Measurements from ENCODE around the gene WFDC12.

Gene WFDC12

DNA sequence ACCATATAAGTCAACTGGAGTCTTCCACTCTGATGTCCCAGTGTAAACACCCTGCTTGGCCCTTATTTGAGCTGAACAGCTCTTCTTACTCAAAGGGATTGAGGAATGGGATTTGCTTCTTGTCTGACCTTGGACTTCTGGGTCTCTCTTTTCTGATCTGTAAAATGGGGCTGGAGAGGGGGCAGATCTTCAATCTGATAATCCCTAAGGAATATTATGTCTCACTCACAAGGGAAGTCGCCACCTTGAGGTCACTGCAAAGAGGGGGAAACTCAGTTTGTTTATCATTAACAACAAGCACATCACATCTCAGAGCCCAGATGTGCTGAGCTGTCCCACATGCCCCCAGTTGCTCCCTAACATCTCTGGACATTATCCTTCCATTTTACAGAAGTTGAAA is 38.4 kb downstream of the WFDC12 start:
- ChIA-PET CTCF (no interaction called here), POLR2A (no interaction called here)
- DNase-seq (ENCODE audit: extremely low spot score) = no peak
- TF ChIP-seq SP1 (IDR thresholded peaks at IDR 0.05) = no peak
- TF ChIP-seq TARDBP (IDR thresholded peaks at IDR 0.05) = no peak
- no peak for TF ChIP-seq HDGF (IDR thresholded peaks at IDR 0.05; ENCODE audit: borderline replicate concordance)
- no peak for TF ChIP-seq L3MBTL2 (conservative IDR thresholded peaks at IDR 0.05)
- TF ChIP-seq CTBP1 (IDR thresholded peaks at IDR 0.05; ENCODE audit: borderline replicate concordance) = no peak

DNA sequence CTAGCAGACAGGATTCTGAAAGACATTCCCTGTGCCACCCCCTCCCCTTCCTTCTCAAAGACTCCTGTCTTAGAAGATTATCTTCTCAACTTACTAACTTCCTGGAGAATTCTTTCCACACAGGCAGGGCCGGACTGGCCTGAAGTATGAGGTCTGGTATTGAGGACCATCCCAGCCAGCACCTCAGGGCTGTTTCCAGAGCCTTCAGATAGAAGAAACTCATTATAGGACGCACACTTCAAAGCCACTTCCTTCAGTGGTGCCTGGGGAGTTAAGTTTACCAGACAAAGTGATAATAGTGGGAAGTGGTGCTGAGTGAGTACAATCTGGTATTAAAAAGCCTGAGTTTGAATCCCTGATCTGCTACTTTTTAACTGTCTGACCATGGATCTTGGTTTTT is 39.0 kb downstream of the WFDC12 start:
- POLR2A ChIA-PET = no interaction called here
- no peak for DNase-seq (ENCODE audit: extremely low spot score)
- CTCF ChIA-PET = no interaction called here
- no peak for TF ChIP-seq ELF4 (IDR thresholded peaks at IDR 0.05)
- no peak for TF ChIP-seq FOXK2 (IDR thresholded peaks at IDR 0.05)
- TF ChIP-seq L3MBTL2 (conservative IDR thresholded peaks at IDR 0.05) = no peak
- no peak for TF ChIP-seq LEF1 (IDR thresholded peaks at IDR 0.05; ENCODE audit: borderline replicate concordance)
- TF ChIP-seq BHLHE40 (IDR thresholded peaks at IDR 0.05; ENCODE audit: borderline replicate concordance) = no peak
- TF ChIP-seq FOXM1 (IDR thresholded peaks at IDR 0.05; ENCODE audit: borderline replicate concordance) = no peak
- no peak for TF ChIP-seq ARNT (IDR thresholded peaks at IDR 0.05)
- no peak for TF ChIP-seq HDGF (IDR thresholded peaks at IDR 0.05; ENCODE audit: borderline replicate concordance)
- TF ChIP-seq CTBP1 (IDR thresholded peaks at IDR 0.05; ENCODE audit: borderline replicate concordance) = no peak
- no peak for TF ChIP-seq PKNOX1 (IDR thresholded peaks at IDR 0.05)
- TF ChIP-seq FOXA1 (IDR thresholded peaks at IDR 0.05) = no peak
- no peak for TF ChIP-seq NFRKB (IDR thresholded peaks at IDR 0.05)
- no peak for TF ChIP-seq SUZ12 (IDR thresholded peaks at IDR 0.05)
- TF ChIP-seq TARDBP (IDR thresholded peaks at IDR 0.05) = no peak
- no peak for TF ChIP-seq ZNF384 (IDR thresholded peaks at IDR 0.05)
- TF ChIP-seq SP1 (IDR thresholded peaks at IDR 0.05) = no peak

- ChIA-PET CTCF (interaction anchor here (0.5 to 1.1 kb wide), 3 partner anchors 13 to 529 kb away, joined by 3 read pairs; no protein-coding TSS in a partner anchor), POLR2A (no interaction called here)
- TF ChIP-seq SP1 (IDR thresholded peaks at IDR 0.05) (no peak), HDGF (IDR thresholded peaks at IDR 0.05; ENCODE audit: borderline replicate concordance) (no peak), ZNF384 (IDR thresholded peaks at IDR 0.05) (no peak), BHLHE40 (IDR thresholded peaks at IDR 0.05; ENCODE audit: borderline replicate concordance) (no peak), FOXK2 (IDR thresholded peaks at IDR 0.05) (no peak), NFRKB (IDR thresholded peaks at IDR 0.05) (no peak), ARNT (IDR thresholded peaks at IDR 0.05) (no peak), SUZ12 (IDR thresholded peaks at IDR 0.05) (no peak), LEF1 (IDR thresholded peaks at IDR 0.05; ENCODE audit: borderline replicate concordance) (no peak), CTBP1 (IDR thresholded peaks at IDR 0.05; ENCODE audit: borderline replicate concordance) (no peak), FOXA1 (IDR thresholded peaks at IDR 0.05) (no peak), ELF4 (IDR thresholded peaks at IDR 0.05) (no peak), TARDBP (IDR thresholded peaks at IDR 0.05) (no peak), FOXM1 (IDR thresholded peaks at IDR 0.05; ENCODE audit: borderline replicate concordance) (no peak), PKNOX1 (IDR thresholded peaks at IDR 0.05) (no peak), L3MBTL2 (conservative IDR thresholded peaks at IDR 0.05) (no peak)
- DNase-seq (ENCODE audit: extremely low spot score) = no peak
Observed at GRCh38 chr20:45083127-45083526, 41.1 kb downstream of the WFDC12 start.

DNA sequence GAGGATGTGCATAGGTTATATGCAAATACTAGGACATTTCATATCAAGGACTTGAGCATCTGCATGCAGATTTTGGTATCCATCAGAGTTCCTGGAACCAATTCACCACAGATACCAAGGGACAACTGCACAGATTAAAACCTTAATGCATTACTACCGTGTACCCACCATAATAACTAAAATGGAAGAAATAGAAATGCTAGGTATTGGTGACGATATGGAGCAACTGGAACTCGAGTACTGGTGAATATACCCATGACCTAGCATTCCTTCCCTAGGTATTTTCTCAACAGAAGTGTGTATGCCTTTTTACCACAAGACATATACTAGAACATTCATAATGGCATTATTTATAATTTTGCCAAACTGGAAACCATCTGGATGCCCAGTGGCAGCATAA is 41.8 kb downstream of the WFDC12 start:
- DNase-seq (ENCODE audit: extremely low spot score) = no peak
- no peak for TF ChIP-seq FOXM1 (IDR thresholded peaks at IDR 0.05; ENCODE audit: borderline replicate concordance)
- TF ChIP-seq LEF1 (IDR thresholded peaks at IDR 0.05; ENCODE audit: borderline replicate concordance) = no peak
- TF ChIP-seq ZNF384 (IDR thresholded peaks at IDR 0.05) = no peak
- no peak for TF ChIP-seq ELF4 (IDR thresholded peaks at IDR 0.05)
- no peak for TF ChIP-seq PKNOX1 (IDR thresholded peaks at IDR 0.05)
- no peak for TF ChIP-seq FOXA1 (IDR thresholded peaks at IDR 0.05)
- ChIA-PET POLR2A (no interaction called here), CTCF (interaction anchor here (1.0 to 1.1 kb wide), 2 partner anchors 14 to 39 kb away, joined by 3 read pairs; no protein-coding TSS in a partner anchor)

DNA sequence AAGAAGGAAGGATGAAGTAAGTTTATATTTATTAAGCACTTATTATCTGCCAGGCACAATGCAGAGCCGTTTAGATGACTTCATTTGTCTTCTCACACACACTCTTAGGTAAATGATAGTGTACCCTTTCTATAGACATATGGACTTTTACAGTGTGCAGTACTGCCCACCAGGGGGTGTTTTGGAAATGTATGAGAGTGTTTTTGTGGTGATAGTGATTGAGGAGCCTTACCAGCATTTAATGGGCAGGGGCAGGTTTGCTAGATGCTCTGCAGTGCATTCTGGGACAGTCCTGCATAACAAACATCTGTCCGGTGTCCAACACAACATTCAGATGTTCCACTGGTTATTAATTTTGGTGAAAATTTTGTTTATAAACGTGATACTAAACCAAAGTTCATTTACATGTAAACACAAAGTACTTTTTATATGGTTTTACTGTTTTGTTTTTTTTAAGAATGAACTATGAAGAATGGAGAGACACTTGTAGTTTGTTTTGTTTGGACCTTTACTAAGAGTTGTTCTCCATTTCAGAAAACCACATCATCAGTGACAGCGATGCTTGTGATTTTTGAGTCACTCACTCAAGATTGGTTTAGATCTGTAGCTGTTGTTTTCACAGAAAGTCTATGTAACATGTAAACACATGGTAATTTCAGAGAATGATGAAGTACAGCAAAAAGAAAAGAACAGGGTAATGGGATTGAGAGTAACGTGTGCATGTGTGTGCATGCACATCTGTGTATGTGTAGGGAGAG is 43.2 kb downstream of the WFDC12 start:
- ChIA-PET CTCF (interaction anchor here (0.8 kb wide), 1 partner anchor 210 kb away, joined by 4 read pairs; no protein-coding TSS in a partner anchor), POLR2A (no interaction called here)
- TF ChIP-seq HDGF (IDR thresholded peaks at IDR 0.05; ENCODE audit: borderline replicate concordance) (no peak), ZNF384 (IDR thresholded peaks at IDR 0.05) (no peak), ELF4 (IDR thresholded peaks at IDR 0.05) (no peak), FOXM1 (IDR thresholded peaks at IDR 0.05; ENCODE audit: borderline replicate concordance) (no peak)
- DNase-seq (ENCODE audit: extremely low spot score) = peak; percentile 27

- no peak for TF ChIP-seq CTBP1 (IDR thresholded peaks at IDR 0.05; ENCODE audit: borderline replicate concordance)
- TF ChIP-seq FOXA1 (IDR thresholded peaks at IDR 0.05) = no peak
- no peak for TF ChIP-seq ARNT (IDR thresholded peaks at IDR 0.05)
- TF ChIP-seq SP1 (IDR thresholded peaks at IDR 0.05) = no peak
- no peak for TF ChIP-seq ZNF384 (IDR thresholded peaks at IDR 0.05)
- TF ChIP-seq PKNOX1 (IDR thresholded peaks at IDR 0.05) = no peak
- TF ChIP-seq FOXM1 (IDR thresholded peaks at IDR 0.05; ENCODE audit: borderline replicate concordance) = no peak
- TF ChIP-seq BHLHE40 (IDR thresholded peaks at IDR 0.05; ENCODE audit: borderline replicate concordance) = no peak
- no peak for TF ChIP-seq FOXK2 (IDR thresholded peaks at IDR 0.05)
- no peak for TF ChIP-seq SUZ12 (IDR thresholded peaks at IDR 0.05)
- TF ChIP-seq NFRKB (IDR thresholded peaks at IDR 0.05) = no peak
- no peak for TF ChIP-seq ELF4 (IDR thresholded peaks at IDR 0.05)
- no peak for TF ChIP-seq L3MBTL2 (conservative IDR thresholded peaks at IDR 0.05)
- TF ChIP-seq TARDBP (IDR thresholded peaks at IDR 0.05) = no peak
- TF ChIP-seq HDGF (IDR thresholded peaks at IDR 0.05; ENCODE audit: borderline replicate concordance) = no peak
- TF ChIP-seq LEF1 (IDR thresholded peaks at IDR 0.05; ENCODE audit: borderline replicate concordance) = no peak
- POLR2A ChIA-PET = no interaction called here
- CTCF ChIA-PET = interaction anchor here (3.4 kb wide), 1 partner anchor 18 kb away, joined by 10 read pairs; no protein-coding TSS in a partner anchor
- no peak for DNase-seq (ENCODE audit: extremely low spot score)
Observed at GRCh38 chr20:45077559-45077958, 46.7 kb downstream of the WFDC12 start.

All from HEK293T (cell line).